DND-41 (cell line): ENCODE results near the gene C10orf62.

Experiments used
- CTCF ChIP-seq: IDR thresholded peaks from 2 replicates; pipeline ENCODE4 v1.5.1; 2012; ENCODE audit warnings: borderline replicate concordance, low read length, moderate library complexity, mild to moderate bottlenecking; ENCODE audit not compliant: poor library complexity, severe bottlenecking; ENCODE audit errors: extremely low read depth
- EZH2 ChIP-seq: IDR thresholded peaks from 3 replicates; pipeline ENCODE4 v1.6.1; 2012; ENCODE audit warnings: borderline replicate concordance, low read depth, mild to moderate bottlenecking, moderate library complexity, low read length, inconsistent platforms; ENCODE audit not compliant: severe bottlenecking

GRCh38 chr10:97551271-97551670 lies 38.2 kb upstream of the C10orf62 start:
- no peak for TF ChIP-seq CTCF
- no peak for TF ChIP-seq EZH2
